Measurements from ENCODE around the gene POMT2.

POMT2 gene

GRCh38 chr14:77318006-77318553 lies 2.6 kb downstream of the POMT2 start:
- Histone ChIP-seq H3K36me3 (no peaks in the 10 kb centered on the region), H3K27ac (no peak overlapping the region), H3K4me1 (peaks cover 21 to 45% (median 28%) of the 10 kb centered on the region in 10 experiments), H3K27me3 (no peaks in the 10 kb centered on the region), H4K20me1 (peaks cover 0 to 39% (median 5%) of the 10 kb centered on the region in 11 experiments; a peak in 8 of 22 replicates), H3K9me3 (replicated peaks in 1 of 11) (no peaks in the 10 kb centered on the region), H3K4me3 (no peak overlapping the region), H3K4me2 (no peak overlapping the region), H3K9ac (0 out of 22 replicates have a peak overlapping the region, but pooled peaks of 1 of the 11 experiments have one; percentile 1)
- TF ChIP-seq Cebpa-rat (IDR thresholded peaks at IDR 0.05) = no peak

GRCh38 chr14:77316872-77317301 lies 3.8 kb downstream of the POMT2 start:
- Histone ChIP-seq H4K20me1 (peaks cover 0 to 39% (median 5%) of the 10 kb centered on the region in 11 experiments; a peak in 8 of 22 replicates), H3K4me1 (peaks cover 12 to 36% (median 20%) of the 10 kb centered on the region in 10 experiments), H3K27ac (no peak overlapping the region), H3K9me3 (replicated peaks in 1 of 11) (no peaks in the 10 kb centered on the region), H3K9ac (peak overlapping the region in 5 of 11 experiments; percentile 3 to 19 (median 10); a peak in 2 of 22 replicates), H3K27me3 (no peaks in the 10 kb centered on the region), H3K4me3 (no peak overlapping the region), H3K36me3 (no peaks in the 10 kb centered on the region), H3K4me2 (no peak overlapping the region)
- no peak for TF ChIP-seq Cebpa-rat (IDR thresholded peaks at IDR 0.05)

- Histone ChIP-seq H3K27ac (no peak overlapping the region), H3K9ac (0 out of 22 replicates have a peak overlapping the region, but pooled peaks of 1 of the 11 experiments have one; percentile 38), H3K4me3 (no peak overlapping the region), H3K4me1 (peaks cover 11 to 35% (median 19%) of the 10 kb centered on the region in 10 experiments), H3K4me2 (no peak overlapping the region), H4K20me1 (peaks cover 0 to 39% (median 5%) of the 10 kb centered on the region in 11 experiments; a peak in 8 of 22 replicates), H3K27me3 (no peaks in the 10 kb centered on the region), H3K9me3 (replicated peaks in 1 of 11) (no peaks in the 10 kb centered on the region), H3K36me3 (no peaks in the 10 kb centered on the region)
- TF ChIP-seq Cebpa-rat (IDR thresholded peaks at IDR 0.05) = no peak
Observed at GRCh38 chr14:77316195-77316505, 4.5 kb downstream of the POMT2 start.

- Histone ChIP-seq H4K20me1 (peaks cover 0 to 39% (median 5%) of the 10 kb centered on the region in 11 experiments; a peak in 8 of 22 replicates), H3K9ac (peak overlapping the region in 4 of 11 experiments; percentile 1 to 54 (median 30); a peak in 4 of 22 replicates), H3K27ac (peak overlapping the region in 2 of 11 experiments; percentile 30 to 45; a peak in 1 of 22 replicates), H3K36me3 (no peaks in the 10 kb centered on the region), H3K4me1 (peaks cover 8 to 32% (median 16%) of the 10 kb centered on the region in 10 experiments), H3K9me3 (replicated peaks in 1 of 11) (no peaks in the 10 kb centered on the region), H3K4me2 (peak overlapping the region in 5 of 11 experiments; percentile 8 to 68 (median 49); a peak in 3 of 22 replicates), H3K4me3 (no peak overlapping the region), H3K27me3 (no peaks in the 10 kb centered on the region)
- TF ChIP-seq Cebpa-rat (IDR thresholded peaks at IDR 0.05) = no peak
Observed at GRCh38 chr14:77314539-77315457, 5.9 kb downstream of the POMT2 start.

- H3K27me3 ChIP-seq = no peaks in the 10 kb centered on the region
- H3K4me3 ChIP-seq = no peak overlapping the region
- TF ChIP-seq Cebpa-rat (IDR thresholded peaks at IDR 0.05) = no peak
- H3K9me3 ChIP-seq (replicated peaks in 1 of 11) = no peaks in the 10 kb centered on the region
- H3K4me2 ChIP-seq = no peak overlapping the region
- H3K27ac ChIP-seq = no peak overlapping the region
- H4K20me1 ChIP-seq = peaks cover 0 to 32% (median 5%) of the 10 kb centered on the region in 11 experiments; a peak in 8 of 22 replicates
- H3K36me3 ChIP-seq = no peaks in the 10 kb centered on the region
- H3K4me1 ChIP-seq = peaks cover 5 to 29% (median 14%) of the 10 kb centered on the region in 10 experiments; a peak in 12 of 20 replicates
- H3K9ac ChIP-seq = peak overlapping the region in 1 of 11 experiments; percentile 1; a peak in 1 of 22 replicates
Observed at GRCh38 chr14:77314043-77314442, 6.6 kb downstream of the POMT2 start.

GRCh38 chr14:77313371-77313770 lies 7.3 kb downstream of the POMT2 start:
- H3K9me3 ChIP-seq (replicated peaks in 1 of 11) = no peaks in the 10 kb centered on the region
- no peak overlapping the region for H3K4me3 ChIP-seq
- H4K20me1 ChIP-seq = peaks cover 0 to 30% (median 5%) of the 10 kb centered on the region in 11 experiments; a peak in 7 of 22 replicates
- H3K36me3 ChIP-seq = no peaks in the 10 kb centered on the region
- H3K4me2 ChIP-seq = no peak overlapping the region
- H3K27me3 ChIP-seq = no peaks in the 10 kb centered on the region
- H3K27ac ChIP-seq = no peak overlapping the region
- TF ChIP-seq Cebpa-rat (IDR thresholded peaks at IDR 0.05) = no peak
- no peak overlapping the region; a peak in 1 of 22 replicates for H3K9ac ChIP-seq
- H3K4me1 ChIP-seq = peaks cover 5 to 28% (median 14%) of the 10 kb centered on the region in 10 experiments; a peak in 11 of 20 replicates

- 0 out of 22 replicates have a peak, but pooled peaks cover 0 to under 1% (median 0%) of the 10 kb centered on the region in 11 experiments for H3K36me3 ChIP-seq
- no peaks in the 10 kb centered on the region for H3K9me3 ChIP-seq (replicated peaks in 1 of 11)
- no peak overlapping the region for H3K27ac ChIP-seq
- peaks cover 0 to 21% (median 7%) of the 10 kb centered on the region in 11 experiments; a peak in 5 of 22 replicates for H4K20me1 ChIP-seq
- peaks cover 5 to 27% (median 16%) of the 10 kb centered on the region in 10 experiments; a peak in 12 of 20 replicates for H3K4me1 ChIP-seq
- TF ChIP-seq Cebpa-rat (IDR thresholded peaks at IDR 0.05) = peak in 4 of 11 experiments; percentile 14 to 50 (median 48); a peak in 3 of 22 replicates
- H3K4me3 ChIP-seq = no peak overlapping the region
- no peak overlapping the region for H3K9ac ChIP-seq
- no peak overlapping the region for H3K4me2 ChIP-seq
- no peaks in the 10 kb centered on the region for H3K27me3 ChIP-seq
Observed at GRCh38 chr14:77311217-77311616, 9.5 kb downstream of the POMT2 start.

GRCh38 chr14:77310026-77310425 lies 10.7 kb downstream of the POMT2 start:
- no peak overlapping the region for H3K4me2 ChIP-seq
- TF ChIP-seq Cebpa-rat (IDR thresholded peaks at IDR 0.05) = no peak
- no peaks in the 10 kb centered on the region for H3K27me3 ChIP-seq
- H3K4me3 ChIP-seq = no peak overlapping the region
- H3K9me3 ChIP-seq (replicated peaks in 1 of 11) = no peaks in the 10 kb centered on the region
- H3K27ac ChIP-seq = no peak overlapping the region
- H3K4me1 ChIP-seq = peaks cover 0 to 19% (median 8%) of the 10 kb centered on the region in 10 experiments; a peak in 10 of 20 replicates
- H4K20me1 ChIP-seq = peaks cover 0 to 16% (median 3%) of the 10 kb centered on the region in 11 experiments; a peak in 4 of 22 replicates
- H3K9ac ChIP-seq = no peak overlapping the region
- H3K36me3 ChIP-seq = peaks cover 0 to 10% (median 0%) of the 10 kb centered on the region in 11 experiments; a peak in 5 of 22 replicates

Data from BLaER1 treated with 17β-estradiol and CSF1 and Interleukin-3, amounts not matched to agents 10 nM and 100 nM (cell line).